Neutrophil (primary cell): Measurements from ENCODE around the gene NDUFS4.
"Not testable (repeated sequence)": the region's sequence is repeated elsewhere in the genome, so short reads cannot be mapped to it uniquely, and the experiment has no call there.

ENCODE experiments used
- H3K27ac ChIP-seq: fragments of 200-600 bp; sonication (generic); 2 replicates; pipeline ENCODE4 v1.5.1; 2016; ENCODE audit warnings: mild to moderate bottlenecking, moderate library complexity
- H3K27me3 ChIP-seq: fragments of 200-600 bp; sonication (generic); 2 replicates; pipeline ENCODE4 v1.6.0; 2016; ENCODE audit warnings: mild to moderate bottlenecking
- H3K36me3 ChIP-seq: fragments of 200-600 bp; sonication (generic); 2 replicates; pipeline ENCODE4 v1.5.1; 2017
- H3K4me1 ChIP-seq, 2 experiments: fragments of 200-600 bp in 1 of 2; sonication (generic) in 1 of 2; 1 replicate in 1 of 2; 2 replicates in 1 of 2; pipeline versions ENCODE4 v1.5.1 to v1.6.1; 2013 to 2016; ENCODE audit warnings: low read depth in 1 of 2, low read length in 1 of 2, mild to moderate bottlenecking in 1 of 2, moderate library complexity in 1 of 2; ENCODE audit not compliant: control insufficient read depth in 1 of 2, insufficient read depth in 1 of 2
- H3K4me3 ChIP-seq, 2 experiments: fragments of 200-600 bp in 1 of 2; sonication (generic) in 1 of 2; 1 replicate in 1 of 2; 2 replicates in 1 of 2; pipeline ENCODE4 v1.5.1; 2013 to 2016; ENCODE audit warnings: low read depth in 1 of 2, low read length in 1 of 2, mild to moderate bottlenecking in 1 of 2, moderate library complexity in 1 of 2
- H3K9me3 ChIP-seq: fragments of 200-600 bp; sonication (generic); 2 replicates; pipeline ENCODE4 v1.5.1; 2016
- CTCF ChIP-seq: fragments of 200-600 bp; sonication (generic); IDR thresholded peaks from 2 replicates; pipeline ENCODE4 v1.5.1; 2016; ENCODE audit warnings: antibody characterized with exemption

Gene NDUFS4

GRCh38 chr5:53560506-53561191, at the start of gene NDUFS4:
Gene NDUFS4 (plus strand): TSS chr5:53560639. CDS start chr5:53560663, 24 bp downstream.
- peak within 1 kb of the TSS; percentile 37 for H3K27ac ChIP-seq
- peaks cover 32% of the 10 kb centered on the region for H3K27me3 ChIP-seq
- H3K4me1 ChIP-seq = peaks cover 0 to 7% of the 10 kb centered on the region in 2 experiments
- H3K9me3 ChIP-seq = no peaks in the 10 kb centered on the region
- peak within 1 kb of the TSS; percentile 65 to 68 for H3K4me3 ChIP-seq
- no peak for TF ChIP-seq CTCF
- H3K36me3 ChIP-seq = no peaks in the 10 kb centered on the region

- H3K9me3 ChIP-seq = no peaks in the 10 kb centered on the region
- no peak overlapping the region for H3K4me3 ChIP-seq
- no peak for TF ChIP-seq CTCF
- H3K36me3 ChIP-seq = no peaks in the 10 kb centered on the region
- H3K27me3 ChIP-seq = no peaks in the 10 kb centered on the region
- no peaks in the 10 kb centered on the region for H3K4me1 ChIP-seq
- no peak overlapping the region for H3K27ac ChIP-seq
These were observed 47.9 kb upstream of the NDUFS4 start for GRCh38 chr5:53512539-53512938.

- H3K27me3 ChIP-seq = no peaks in the 10 kb centered on the region
- H3K36me3 ChIP-seq = no peaks in the 10 kb centered on the region
- no peaks in the 10 kb centered on the region for H3K4me1 ChIP-seq
- H3K27ac ChIP-seq = no peak overlapping the region
- no peak overlapping the region for H3K4me3 ChIP-seq
- TF ChIP-seq CTCF = no peak
- no peaks in the 10 kb centered on the region for H3K9me3 ChIP-seq
These were observed 44.5 kb upstream of the NDUFS4 start for GRCh38 chr5:53515988-53516387.

- Histone ChIP-seq H3K27ac (no peak overlapping the region), H3K27me3 (no peaks in the 10 kb centered on the region), H3K4me1 (no peaks in the 10 kb centered on the region), H3K9me3 (no peaks in the 10 kb centered on the region), H3K4me3 (no peak overlapping the region), H3K36me3 (no peaks in the 10 kb centered on the region)
- no peak for TF ChIP-seq CTCF
These were observed 39.6 kb upstream of the NDUFS4 start for GRCh38 chr5:53520813-53521212.

- Histone ChIP-seq H3K4me3 (no peak overlapping the region), H3K27ac (no peak overlapping the region), H3K9me3 (no peaks in the 10 kb centered on the region), H3K36me3 (no peaks in the 10 kb centered on the region), H3K4me1 (no peaks in the 10 kb centered on the region), H3K27me3 (no peaks in the 10 kb centered on the region)
- TF ChIP-seq CTCF = no peak
These were observed 22.7 kb upstream of the NDUFS4 start for GRCh38 chr5:53537711-53538110.

- H3K9me3 ChIP-seq, H3K27ac ChIP-seq, H3K36me3 ChIP-seq, H3K27me3 ChIP-seq, H3K4me1 ChIP-seq, H3K4me3 ChIP-seq: not testable (repeated sequence)
These were observed 19.7 kb upstream of the NDUFS4 start for GRCh38 chr5:53540739-53541138.
